Esophagus muscularis mucosa (tissue), 4 donors: ENCODE results near the gene LSS.

Experiments
- EP300 ChIP-seq: sonication (generic); formaldehyde crosslinking; IDR thresholded peaks from one replicate; pipeline ENCODE4 v1.6.1; 2017; ENCODE audit warnings: antibody characterized with exemption
- POLR2A ChIP-seq: fragments of 450-650 bp; IDR thresholded peaks from one replicate; pipeline ENCODE4 v1.6.1; 2017; ENCODE audit warnings: antibody characterized with exemption, moderate library complexity, mild to moderate bottlenecking, low read depth
- POLR2AphosphoS5 ChIP-seq, 2 donors: sonication (generic); formaldehyde crosslinking; IDR thresholded peaks; one replicate each; pipeline ENCODE4 v1.6.1; 2017; ENCODE audit warnings: antibody characterized with exemption in 2 of 2
- TF ChIP-seq, protein P1 (sequence below), 3 experiments: fragments of 200-600 bp in 2 of 3; fragments of 450-650 bp in 1 of 3; sonication (generic) in 2 of 3; IDR thresholded peaks; one replicate each; pipeline ENCODE4 v1.5.1; 2017 to 2019; ENCODE audit warnings: antibody characterized with exemption in 3 of 3, mild to moderate bottlenecking in 2 of 3, moderate library complexity in 1 of 3

DNA sequence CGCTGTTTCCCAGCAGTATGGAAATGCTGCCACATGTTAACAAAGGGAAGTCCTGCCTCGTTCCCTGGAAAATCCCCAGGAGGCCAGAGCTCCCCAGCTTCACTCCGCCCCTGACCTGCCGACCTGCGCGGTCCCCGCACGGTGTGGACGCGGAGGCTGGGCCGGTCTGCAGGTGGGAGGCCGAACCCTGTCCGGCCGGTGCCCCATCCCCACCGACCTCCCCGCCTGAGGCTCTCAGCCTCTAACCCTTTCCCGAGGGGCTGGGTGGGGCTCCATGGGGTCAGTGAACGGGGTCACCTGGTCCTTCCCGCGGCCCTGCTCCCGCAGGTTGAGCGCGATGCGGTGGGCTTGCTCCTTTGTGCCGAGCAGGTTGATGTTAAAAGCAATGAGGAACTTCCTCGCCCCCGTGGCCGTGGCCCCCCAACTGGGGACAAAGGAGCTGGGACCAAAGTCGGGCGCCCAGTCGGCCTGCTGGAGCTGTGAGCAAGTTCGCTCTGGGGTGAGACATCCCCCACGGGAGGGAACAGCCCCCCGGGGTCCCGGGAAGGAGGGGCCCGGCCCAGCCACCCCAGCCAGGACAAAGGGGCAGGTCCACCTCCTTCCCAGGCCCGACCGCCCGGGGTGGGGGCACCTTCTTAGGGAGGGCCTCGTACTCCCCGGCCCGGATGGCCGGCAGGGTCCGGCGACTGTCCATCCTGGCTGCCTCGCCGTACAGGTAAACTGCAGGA lies 77.1 kb downstream of the LSS start:
- TF ChIP-seq, protein P1, sequence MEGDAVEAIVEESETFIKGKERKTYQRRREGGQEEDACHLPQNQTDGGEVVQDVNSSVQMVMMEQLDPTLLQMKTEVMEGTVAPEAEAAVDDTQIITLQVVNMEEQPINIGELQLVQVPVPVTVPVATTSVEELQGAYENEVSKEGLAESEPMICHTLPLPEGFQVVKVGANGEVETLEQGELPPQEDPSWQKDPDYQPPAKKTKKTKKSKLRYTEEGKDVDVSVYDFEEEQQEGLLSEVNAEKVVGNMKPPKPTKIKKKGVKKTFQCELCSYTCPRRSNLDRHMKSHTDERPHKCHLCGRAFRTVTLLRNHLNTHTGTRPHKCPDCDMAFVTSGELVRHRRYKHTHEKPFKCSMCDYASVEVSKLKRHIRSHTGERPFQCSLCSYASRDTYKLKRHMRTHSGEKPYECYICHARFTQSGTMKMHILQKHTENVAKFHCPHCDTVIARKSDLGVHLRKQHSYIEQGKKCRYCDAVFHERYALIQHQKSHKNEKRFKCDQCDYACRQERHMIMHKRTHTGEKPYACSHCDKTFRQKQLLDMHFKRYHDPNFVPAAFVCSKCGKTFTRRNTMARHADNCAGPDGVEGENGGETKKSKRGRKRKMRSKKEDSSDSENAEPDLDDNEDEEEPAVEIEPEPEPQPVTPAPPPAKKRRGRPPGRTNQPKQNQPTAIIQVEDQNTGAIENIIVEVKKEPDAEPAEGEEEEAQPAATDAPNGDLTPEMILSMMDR (IDR thresholded peaks at IDR 0.05), result no peak
- no peak for TF ChIP-seq EP300
- TF ChIP-seq POLR2AphosphoS5 (IDR thresholded peaks at IDR 0.05), result no peak
- no peak for TF ChIP-seq POLR2A
